PFSK-1 (cell line): ENCODE data around the gene RPL38.

Experiments
- POLR2AphosphoS5 ChIP-seq: IDR thresholded peaks from 2 replicates; pipeline ENCODE4 v1.6.1; 2012; ENCODE audit warnings: low read depth, mild to moderate bottlenecking, control low read depth, low read length, moderate library complexity
- REST ChIP-seq, 2 experiments: IDR thresholded peaks; 2 replicates each; pipeline versions ENCODE4 v1.6.1 to v1.8.0; 2011 to 2012; ENCODE audit warnings: low read depth in 2 of 2, low read length in 2 of 2, control low read depth in 1 of 2, inconsistent platforms in 1 of 2, mild to moderate bottlenecking in 1 of 2, moderate library complexity in 1 of 2; ENCODE audit not compliant: insufficient read depth in 1 of 2
- TAF1 ChIP-seq: IDR thresholded peaks from 2 replicates; pipeline ENCODE4 v1.6.1; 2012; ENCODE audit warnings: low read length, control low read depth, borderline replicate concordance; ENCODE audit not compliant: insufficient read depth

- TF ChIP-seq POLR2AphosphoS5 (no peak), TAF1 (no peak), REST (IDR thresholded peaks at IDR 0.05; ENCODE audit: insufficient read depth in 1 of 2, low read depth in 2 of 2, low read length in 2 of 2) (no peak)
Observed at GRCh38 chr17:74231928-74232907, 28.7 kb downstream of the RPL38 start.
